ENCODE data around the gene SPPL2A. TPM values are rescaled to one million over a fixed set of nuclear protein-coding genes. Genes with fewer than 3 reads are reported as not detected.

SPPL2A gene
- total and polyA plus RNA-seq, 9 of the 15 experiments (the other 6 are each of a cell fraction or from before 2014, with no cell fraction given): 9.8 to 66.1 (median 38.0) TPM

DNA sequence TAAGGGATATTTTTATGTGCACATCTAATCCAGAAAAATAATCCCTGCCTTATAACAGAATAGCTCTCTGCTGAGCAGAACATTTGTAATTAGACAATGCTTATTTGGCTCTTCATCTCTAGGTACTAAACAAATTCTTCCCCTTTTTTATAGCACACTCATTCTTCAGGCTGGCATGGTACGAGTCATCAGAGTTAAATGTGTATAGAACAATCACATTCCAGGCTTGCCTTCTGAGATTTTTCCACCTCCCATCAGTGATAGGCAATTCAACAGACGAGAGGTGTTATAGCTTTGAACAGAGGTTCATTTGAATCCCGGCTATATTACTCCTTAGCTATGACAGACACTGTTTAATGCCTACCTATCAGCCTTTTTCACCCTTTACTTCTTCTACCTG is 21.4 kb upstream of the SPPL2A start:
- 28% methylated on average over 3 of the region's 3 CpGs for WGBS (ENCODE audit: insufficient coverage, low coverage, missing lambda C conversion rate)
- BruUV-seq (replicated peaks): no TSS peak
- DNase-seq (ENCODE audit: extremely low read depth in 1 of 4, low spot score in 3 of 4) (no peak), ATAC-seq (no peak), FAIRE-seq (no peak)
- ChIA-PET POLR2A (interaction anchor here (0.5 to 1.5 kb wide), 3 partner anchors 8 to 21 kb away, joined by 3 to 5 read pairs (median 3); no protein-coding TSS in a partner anchor), CTCF (ENCODE audit: low intra/inter-chr PET ratio) (no interaction called here)
- H3K27ac ChIP-seq (ENCODE audit: extremely low read depth, low read depth, low read length): no peak overlapping the region
- H2AFZ ChIP-seq (ENCODE audit: low read depth, low read length): no peak overlapping the region
- in situ Hi-C loops (cut with MboI) (no loop called here), intact Hi-C loops (cut with micrococcal nuclease) (no loop called here)
- peaks cover 0 to 4% of the 10 kb centered on the region in 2 experiments; a peak in 2 of 5 replicates for H3K4me1 ChIP-seq (replicated peaks in 1 of 2; ENCODE audit: control insufficient read depth in 2 of 2, insufficient read depth in 2 of 2, low read length in 2 of 2)
- H3K9ac ChIP-seq (ENCODE audit: insufficient read depth in 1 of 2, low read depth in 2 of 2, low read length in 2 of 2): no peak overlapping the region
- no peaks in the 10 kb centered on the region for H3K9me3 ChIP-seq (replicated peaks; ENCODE audit: control insufficient read depth, insufficient read depth, low read depth, low read length)
- no peaks in the 10 kb centered on the region for H3K36me3 ChIP-seq (ENCODE audit: control insufficient read depth, insufficient read depth, low read length)
- no peaks in the 10 kb centered on the region for H3K27me3 ChIP-seq (ENCODE audit: control insufficient read depth in 2 of 2, insufficient read depth in 2 of 2, low read length in 2 of 2)
- H3K4me2 ChIP-seq (ENCODE audit: insufficient read depth, low read length): no peak overlapping the region
- no peaks in the 10 kb centered on the region for H3K9me1 ChIP-seq (ENCODE audit: control insufficient read depth, insufficient read depth, low read length)
- no peaks in the 10 kb centered on the region for H3K79me2 ChIP-seq (ENCODE audit: control insufficient read depth, insufficient read depth, low read length)
- no peak overlapping the region for H3K4me3 ChIP-seq
- TF ChIP-seq RUNX1 (IDR thresholded peaks at IDR 0.05; ENCODE audit: low read depth) (no peak), CREB1 (IDR thresholded peaks at IDR 0.05) (no peak), CREB1 (CRISPR knock-in tag; IDR thresholded peaks at IDR 0.05) (no peak), ASH1L (IDR thresholded peaks at IDR 0.05; ENCODE audit: borderline replicate concordance, low read depth, partially characterized antibody) (no peak), ZNF197 (CRISPR knock-in tag; IDR thresholded peaks at IDR 0.05; ENCODE audit: low read depth) (no peak), SRSF7 (optimal IDR thresholded peaks at IDR 0.05; ENCODE audit: low read depth, low read length) (no peak), KAT2B (IDR thresholded peaks at IDR 0.05; ENCODE audit: low read depth, low read length) (no peak), NR2C1 (IDR thresholded peaks at IDR 0.05) (no peak), NR2C1 (tag; IDR thresholded peaks at IDR 0.05) (no peak), GABPB1 (CRISPR knock-in tag; IDR thresholded peaks at IDR 0.05) (no peak)
- TF ChIP-seq, protein P1, sequence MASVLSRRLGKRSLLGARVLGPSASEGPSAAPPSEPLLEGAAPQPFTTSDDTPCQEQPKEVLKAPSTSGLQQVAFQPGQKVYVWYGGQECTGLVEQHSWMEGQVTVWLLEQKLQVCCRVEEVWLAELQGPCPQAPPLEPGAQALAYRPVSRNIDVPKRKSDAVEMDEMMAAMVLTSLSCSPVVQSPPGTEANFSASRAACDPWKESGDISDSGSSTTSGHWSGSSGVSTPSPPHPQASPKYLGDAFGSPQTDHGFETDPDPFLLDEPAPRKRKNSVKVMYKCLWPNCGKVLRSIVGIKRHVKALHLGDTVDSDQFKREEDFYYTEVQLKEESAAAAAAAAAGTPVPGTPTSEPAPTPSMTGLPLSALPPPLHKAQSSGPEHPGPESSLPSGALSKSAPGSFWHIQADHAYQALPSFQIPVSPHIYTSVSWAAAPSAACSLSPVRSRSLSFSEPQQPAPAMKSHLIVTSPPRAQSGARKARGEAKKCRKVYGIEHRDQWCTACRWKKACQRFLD (CRISPR knock-in tag; IDR thresholded peaks at IDR 0.05): no peak
- TF ChIP-seq, protein P2, sequence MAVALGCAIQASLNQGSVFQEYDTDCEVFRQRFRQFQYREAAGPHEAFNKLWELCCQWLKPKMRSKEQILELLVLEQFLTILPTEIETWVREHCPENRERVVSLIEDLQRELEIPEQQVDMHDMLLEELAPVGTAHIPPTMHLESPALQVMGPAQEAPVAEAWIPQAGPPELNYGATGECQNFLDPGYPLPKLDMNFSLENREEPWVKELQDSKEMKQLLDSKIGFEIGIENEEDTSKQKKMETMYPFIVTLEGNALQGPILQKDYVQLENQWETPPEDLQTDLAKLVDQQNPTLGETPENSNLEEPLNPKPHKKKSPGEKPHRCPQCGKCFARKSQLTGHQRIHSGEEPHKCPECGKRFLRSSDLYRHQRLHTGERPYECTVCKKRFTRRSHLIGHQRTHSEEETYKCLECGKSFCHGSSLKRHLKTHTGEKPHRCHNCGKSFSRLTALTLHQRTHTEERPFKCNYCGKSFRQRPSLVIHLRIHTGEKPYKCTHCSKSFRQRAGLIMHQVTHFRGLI (CRISPR knock-in tag; IDR thresholded peaks at IDR 0.05): no peak
- H4K20me1 ChIP-seq (replicated peaks; ENCODE audit: control insufficient read depth, insufficient read depth, low read length): no peaks in the 10 kb centered on the region
